Fibroblast of pulmonary artery (primary cell): ENCODE results near the gene ZSCAN5A.

ENCODE experiments used
- DNase-seq: peaks from one replicate; pipeline ENCODE4 v3.0.0-alpha.2; 2010; ENCODE audit warnings: low read depth
- H3K4me3 ChIP-seq: replicated peaks from 2 replicates; pipeline ENCODE4 v1.5.1; 2011; ENCODE audit warnings: low read depth, mild to moderate bottlenecking, control low read depth, low read length, moderate library complexity
- TF ChIP-seq, protein P1 (sequence below): IDR thresholded peaks from 2 replicates; pipeline ENCODE4 v1.5.1; 2011; ENCODE audit warnings: mild to moderate bottlenecking, control low read depth, low read length, inconsistent platforms; ENCODE audit errors: missing control alignments

ZSCAN5A gene

DNA sequence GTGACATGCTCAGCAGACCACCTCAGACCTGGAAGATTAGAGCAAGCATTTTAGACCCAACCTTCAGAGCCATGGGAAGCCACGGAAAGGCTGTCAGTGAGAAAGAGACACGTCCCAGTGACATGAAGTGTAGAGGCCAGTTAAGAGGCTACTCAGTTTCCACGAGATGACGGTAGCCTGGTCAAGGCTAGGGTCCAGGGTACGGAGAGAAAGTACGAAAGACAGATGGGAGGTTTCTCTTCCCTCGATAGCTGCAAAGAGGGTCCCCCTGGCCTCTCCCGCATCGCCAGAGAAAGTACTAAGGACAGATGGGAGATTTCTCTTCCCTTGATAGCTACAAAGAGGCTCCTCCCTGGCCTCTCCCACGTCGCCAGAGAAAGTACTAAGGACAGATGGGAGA lies 8.6 kb downstream of the ZSCAN5A start:
- no peak for DNase-seq
- TF ChIP-seq, protein P1, sequence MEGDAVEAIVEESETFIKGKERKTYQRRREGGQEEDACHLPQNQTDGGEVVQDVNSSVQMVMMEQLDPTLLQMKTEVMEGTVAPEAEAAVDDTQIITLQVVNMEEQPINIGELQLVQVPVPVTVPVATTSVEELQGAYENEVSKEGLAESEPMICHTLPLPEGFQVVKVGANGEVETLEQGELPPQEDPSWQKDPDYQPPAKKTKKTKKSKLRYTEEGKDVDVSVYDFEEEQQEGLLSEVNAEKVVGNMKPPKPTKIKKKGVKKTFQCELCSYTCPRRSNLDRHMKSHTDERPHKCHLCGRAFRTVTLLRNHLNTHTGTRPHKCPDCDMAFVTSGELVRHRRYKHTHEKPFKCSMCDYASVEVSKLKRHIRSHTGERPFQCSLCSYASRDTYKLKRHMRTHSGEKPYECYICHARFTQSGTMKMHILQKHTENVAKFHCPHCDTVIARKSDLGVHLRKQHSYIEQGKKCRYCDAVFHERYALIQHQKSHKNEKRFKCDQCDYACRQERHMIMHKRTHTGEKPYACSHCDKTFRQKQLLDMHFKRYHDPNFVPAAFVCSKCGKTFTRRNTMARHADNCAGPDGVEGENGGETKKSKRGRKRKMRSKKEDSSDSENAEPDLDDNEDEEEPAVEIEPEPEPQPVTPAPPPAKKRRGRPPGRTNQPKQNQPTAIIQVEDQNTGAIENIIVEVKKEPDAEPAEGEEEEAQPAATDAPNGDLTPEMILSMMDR = no peak
- no peak overlapping the region for H3K4me3 ChIP-seq

DNA sequence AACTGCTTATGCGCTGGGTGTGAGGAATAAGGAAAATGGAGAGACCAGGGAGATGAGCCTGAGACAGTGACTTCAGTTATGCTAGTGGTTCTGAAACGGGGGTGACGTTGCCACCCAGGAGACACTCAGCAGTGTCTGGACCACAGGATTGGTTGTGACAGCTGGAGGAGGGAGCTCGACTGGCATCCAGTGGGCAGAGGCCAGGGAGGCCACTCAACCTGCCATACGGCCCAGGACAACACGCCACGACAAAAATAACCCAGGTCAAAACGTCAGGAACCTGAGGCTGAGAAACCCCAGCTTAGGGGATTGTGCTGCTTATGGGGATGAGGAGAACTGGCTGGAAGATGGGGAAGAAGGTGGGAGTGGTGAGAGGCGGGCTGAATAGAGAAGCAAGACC lies 10.4 kb downstream of the ZSCAN5A start:
- TF ChIP-seq, protein P1 = no peak
- H3K4me3 ChIP-seq = no peak overlapping the region
- no peak for DNase-seq

DNA sequence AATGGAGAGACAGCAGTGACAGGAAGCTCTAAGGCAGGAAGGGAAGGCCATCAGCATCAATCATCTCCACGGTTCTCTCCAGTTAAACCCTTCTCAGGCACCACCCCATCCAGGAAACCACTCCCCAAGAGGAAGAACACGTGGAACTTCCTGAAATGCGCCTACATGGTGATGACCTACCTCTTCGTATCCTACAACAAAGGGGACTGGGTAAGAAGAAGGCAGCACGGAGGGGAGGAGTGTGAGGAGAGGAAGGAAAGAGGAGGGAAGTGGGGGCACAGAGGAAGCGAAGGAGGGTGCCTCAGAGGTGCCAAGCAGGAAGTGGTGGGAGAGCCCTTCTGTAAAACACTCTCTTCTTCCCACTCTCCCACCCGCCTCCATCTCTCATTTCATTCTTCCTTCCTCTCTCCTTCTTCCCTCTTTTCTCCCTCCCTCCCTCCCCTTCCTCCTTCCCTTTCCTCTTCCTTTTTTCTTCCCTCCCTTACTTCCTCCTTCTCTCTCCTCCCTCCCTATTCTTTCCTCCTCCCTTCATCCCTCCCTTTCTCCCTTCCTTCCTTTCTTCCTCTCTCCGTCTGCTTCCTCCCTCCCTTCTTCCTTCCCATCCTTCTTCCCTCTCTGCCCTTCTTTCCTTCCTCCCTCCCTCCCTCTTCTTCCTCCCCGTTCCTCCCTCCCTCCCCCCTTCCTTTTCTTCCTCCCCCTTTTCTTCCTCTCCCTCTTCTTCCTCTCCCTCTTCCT lies 12.6 kb downstream of the ZSCAN5A start:
- TF ChIP-seq, protein P1 = no peak
- no peak overlapping the region for H3K4me3 ChIP-seq
- DNase-seq = no peak

DNA sequence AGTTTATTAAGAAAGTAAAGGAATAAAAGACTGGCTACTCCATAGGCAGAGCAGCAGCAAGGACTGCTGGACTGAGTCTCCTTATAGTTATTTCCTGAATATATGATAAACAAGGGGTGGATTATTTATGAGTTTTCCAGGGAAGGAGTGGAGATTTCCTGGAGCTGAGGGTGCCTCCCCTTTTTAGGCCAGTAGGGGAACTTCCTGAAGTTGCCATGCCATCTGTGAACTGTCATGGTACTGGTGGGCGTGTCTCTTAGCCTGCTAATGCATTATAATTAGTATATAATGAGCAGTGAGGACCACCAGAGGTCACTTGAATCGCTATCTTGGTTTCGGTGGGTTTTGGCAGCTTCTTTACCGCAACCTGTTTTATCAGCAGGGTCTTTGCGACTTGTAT lies 13.5 kb downstream of the ZSCAN5A start:
- DNase-seq = peak; percentile 28
- TF ChIP-seq, protein P1 = peak; percentile 28
- H3K4me3 ChIP-seq = no peak overlapping the region

DNA sequence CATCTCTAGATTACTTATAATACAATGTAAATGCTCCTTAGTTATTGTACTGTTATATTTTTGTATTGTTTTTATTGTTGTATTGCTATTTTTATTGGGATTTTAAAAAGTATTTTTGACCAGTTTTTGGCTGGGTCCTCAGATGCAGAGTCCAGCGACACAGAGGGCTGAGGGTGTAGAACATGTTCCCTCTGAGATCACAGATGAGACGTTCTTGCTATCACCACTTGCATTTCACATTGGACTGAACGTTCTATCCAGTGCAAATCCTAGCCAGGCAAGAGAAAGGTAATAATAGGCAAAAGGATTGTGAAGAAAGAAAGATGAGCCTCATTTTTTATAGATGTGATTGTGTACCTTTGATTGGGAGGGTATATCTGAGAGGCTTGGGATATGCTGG lies 15.0 kb downstream of the ZSCAN5A start:
- no peak overlapping the region for H3K4me3 ChIP-seq
- TF ChIP-seq, protein P1 = no peak
- DNase-seq = no peak

DNA sequence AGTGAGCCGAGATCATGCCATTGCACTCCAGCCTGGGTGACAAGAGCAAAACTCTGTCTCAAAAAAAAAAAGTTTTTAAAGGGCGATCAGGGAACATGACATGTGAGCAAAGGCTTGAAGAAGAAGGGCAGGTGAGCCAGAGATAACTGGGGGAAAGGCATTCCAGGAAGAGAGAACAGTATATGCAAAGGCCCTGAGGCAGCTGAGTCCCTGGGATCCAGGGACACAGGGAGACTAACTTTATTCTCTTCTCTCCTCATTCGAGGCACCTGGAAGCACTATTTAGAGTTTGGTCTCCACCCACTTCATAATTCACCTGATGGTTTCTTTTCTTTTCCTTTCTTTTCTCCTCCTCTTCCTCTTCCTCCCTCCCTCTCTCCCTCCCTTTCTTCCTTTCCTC lies 17.6 kb downstream of the ZSCAN5A start:
- no peak overlapping the region for H3K4me3 ChIP-seq
- no peak for DNase-seq
- TF ChIP-seq, protein P1 = no peak
